MM.1S (cell line): ENCODE measurements around the gene FOXI1.

Experiments
- CTCF ChIP-seq: fragments of 300-600 bp; sonication (generic); IDR thresholded peaks from 2 replicates; pipeline ENCODE4 v1.5.1; 2016; ENCODE audit warnings: antibody characterized with exemption, low read length, mixed read lengths
- EZH2 ChIP-seq: fragments of 300-600 bp; sonication (generic); optimal IDR thresholded peaks from 2 replicates; pipeline ENCODE3; 2017; ENCODE audit warnings: low read depth, mild to moderate bottlenecking, antibody characterized with exemption, low read length, mixed read lengths

- no peak for TF ChIP-seq CTCF
- TF ChIP-seq EZH2: no peak
Measured at GRCh38 chr5:170121321-170121720, 15.6 kb downstream of the FOXI1 start.
